Stimulated activated CD4-positive, alpha-beta T cell treated with anti-CD3 and anti-CD28 coated beads, Interleukin-12 subunit alpha, Interleukin-12 subunit beta, amount 100 ng/mL, for 24 hours (primary cell): ENCODE measurements around the gene SETD5.

Experiments
- DNase-seq, 2 experiments: peaks; one replicate each; pipeline ENCODE4 v3.0.0-alpha.2; 2020; ENCODE audit warnings: low read depth in 2 of 2

The SETD5 gene

DNA sequence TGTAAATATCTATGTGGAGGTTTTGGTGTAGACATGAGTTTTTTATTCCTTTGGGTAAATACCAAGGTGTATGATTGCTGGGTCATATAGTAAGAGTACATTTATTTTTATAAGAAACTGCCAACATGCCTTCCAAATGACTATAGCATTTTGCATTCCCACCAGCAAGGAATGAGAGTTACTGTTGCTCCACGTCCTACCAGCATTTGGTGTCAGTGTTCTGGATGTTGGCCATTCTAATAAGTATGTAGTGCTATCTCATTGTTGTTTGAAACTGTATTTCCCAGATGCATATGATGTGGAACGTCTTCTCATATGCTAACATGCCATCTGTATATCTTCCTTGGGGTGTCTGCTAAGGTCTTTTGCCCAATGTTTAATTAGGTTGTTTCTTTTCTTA, 117.5 kb downstream of the SETD5 start:
- DNase-seq = no peak

DNA sequence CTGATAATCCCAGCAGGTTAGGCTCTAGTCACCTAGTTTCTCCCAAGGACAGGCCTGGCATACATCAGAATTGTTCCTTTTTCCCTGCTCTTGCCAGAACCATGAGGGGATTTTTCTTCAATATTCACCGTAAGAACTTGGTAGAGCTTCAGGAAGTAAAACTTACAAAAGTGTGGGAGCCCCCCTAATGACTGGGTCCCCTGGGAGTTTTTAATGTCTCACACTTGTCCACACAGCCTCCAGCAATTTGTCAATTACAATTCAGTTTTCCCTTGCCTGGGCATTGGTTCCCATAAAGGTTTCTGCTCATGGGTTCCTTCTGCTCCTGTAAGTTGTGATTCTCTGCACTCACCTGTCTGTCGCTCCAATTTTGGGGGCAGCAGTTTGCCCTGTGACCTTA, 127.7 kb downstream of the SETD5 start:
- no peak for DNase-seq
